Lower leg skin (tissue), 3 donors: ENCODE data around the gene NDUFA3.

Source experiments
- CTCF ChIP-seq, 3 donors: fragments of 450-650 bp; IDR thresholded peaks; one replicate each; pipeline ENCODE4 v1.5.1; 2016; ENCODE audit warnings: antibody characterized with exemption in 3 of 3, mild to moderate bottlenecking in 3 of 3, moderate library complexity in 2 of 3
- POLR2A ChIP-seq, 2 donors: fragments of 450-650 bp; IDR thresholded peaks; one replicate each; pipeline ENCODE4 v1.6.1; 2016 to 2017; ENCODE audit warnings: antibody characterized with exemption in 2 of 2, mild to moderate bottlenecking in 1 of 2, moderate library complexity in 1 of 2

DNA sequence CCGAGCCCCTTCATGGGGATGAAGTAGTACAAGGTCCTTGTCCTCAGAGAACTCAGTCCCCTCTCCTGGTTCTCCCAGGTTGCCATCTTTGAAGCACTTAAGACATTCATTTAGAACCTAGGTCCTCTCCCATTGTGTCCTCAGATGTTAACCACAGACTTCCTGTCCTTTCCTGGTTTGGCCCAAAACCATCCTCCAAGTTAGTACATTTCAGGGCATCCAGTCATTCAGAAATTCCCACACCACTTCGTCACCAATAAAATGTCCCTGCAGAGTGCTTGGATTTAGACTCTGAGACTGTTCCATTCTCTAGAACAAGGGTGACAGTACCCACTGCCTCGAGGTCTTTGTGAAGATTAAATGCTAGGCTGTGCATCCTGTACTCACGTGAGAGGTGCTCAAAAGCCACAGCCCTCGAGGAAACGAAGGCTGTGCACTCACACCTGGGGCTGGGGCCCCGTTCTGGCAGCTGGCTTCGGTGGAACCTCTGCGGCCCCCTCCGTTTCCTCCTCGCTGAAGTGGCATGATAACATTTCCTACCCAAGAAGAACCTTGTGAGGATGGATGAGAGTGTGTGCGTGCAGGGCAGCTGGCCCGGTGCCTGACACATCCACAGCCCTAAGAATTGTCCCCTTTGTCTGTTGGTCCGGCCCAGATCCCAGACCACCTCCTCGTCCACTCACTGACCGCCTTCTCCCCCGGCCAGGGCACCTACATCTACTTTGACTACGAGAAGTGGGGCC lies 52.1 kb downstream of the NDUFA3 start:
- no peak for TF ChIP-seq POLR2A (IDR thresholded peaks at IDR 0.05)
- no peak for TF ChIP-seq CTCF (IDR thresholded peaks at IDR 0.05)
